Measurements from ENCODE around the gene FBXL17. TPM values are rescaled to one million over a fixed set of nuclear protein-coding genes. Genes with fewer than 3 reads are reported as not detected.

FBXL17 gene
- polyA plus RNA-seq, 2 of the 4 experiments (the other 2 are of a cell fraction) = 8.7 to 9.1 TPM

DNA sequence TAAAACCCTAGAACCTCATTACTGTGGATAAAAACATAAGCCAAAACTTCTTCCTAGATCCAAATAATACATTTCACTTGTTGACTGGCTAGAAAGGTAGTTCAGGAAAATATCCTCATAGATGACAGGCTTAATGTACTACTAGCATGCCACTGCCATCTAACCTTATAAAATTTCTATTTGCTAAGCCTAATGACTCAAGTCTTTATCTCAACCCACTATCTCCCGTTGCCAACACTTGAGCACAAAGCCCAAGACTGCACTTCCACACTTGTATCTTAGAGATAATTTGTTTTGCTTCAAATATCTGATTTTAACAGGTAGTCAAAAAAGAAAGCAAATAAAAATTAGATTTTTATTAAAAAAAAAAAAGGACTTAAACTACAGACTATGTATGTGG, 42.7 kb downstream of the FBXL17 start:
- Histone ChIP-seq H3K4me3 (no peak overlapping the region), H3K4me1 (no peaks in the 10 kb centered on the region), H3K4me2 (no peak overlapping the region), H3K9me3 (no peaks in the 10 kb centered on the region), H3K27ac (no peak overlapping the region)
- FAIRE-seq (no peak), DNase-seq (ENCODE audit: low read depth in 1 of 2, low spot score in 1 of 2) (peak in 1 of 2 experiments; percentile 2), ATAC-seq (no peak)
- no peak for TF ChIP-seq USF2 (IDR thresholded peaks at IDR 0.05)
- TF ChIP-seq HDAC2 (IDR thresholded peaks at IDR 0.05) = no peak
- TF ChIP-seq NFE2L2 (conservative IDR thresholded peaks at IDR 0.05; ENCODE audit: low read length) = no peak
- no peak for TF ChIP-seq EHMT2 (IDR thresholded peaks at IDR 0.05; ENCODE audit: low read depth)
- no peak for TF ChIP-seq CTCF (IDR thresholded peaks at IDR 0.05)
- no peak for TF ChIP-seq FOXS1 (CRISPR knock-in tag; IDR thresholded peaks at IDR 0.05)
- no peak for TF ChIP-seq KDM5A (IDR thresholded peaks at IDR 0.05)
- no peak for TF ChIP-seq CEBPB (IDR thresholded peaks at IDR 0.05)
- no peak for TF ChIP-seq CHD4 (IDR thresholded peaks at IDR 0.05; ENCODE audit: borderline replicate concordance)
- TF ChIP-seq NPAS2 (CRISPR knock-in tag; IDR thresholded peaks at IDR 0.05; ENCODE audit: borderline replicate concordance) = no peak
- no peak for TF ChIP-seq TFCP2L1 (CRISPR knock-in tag; IDR thresholded peaks at IDR 0.05)
- ChIA-PET CTCF (interaction anchor here (1.6 kb wide), 1 partner anchor 79 kb away, joined by 6 read pairs; no protein-coding TSS in a partner anchor), POLR2A (no interaction called here)
- 49% methylated on average over 1 of the region's 1 CpG for WGBS (ENCODE audit: missing lambda C conversion rate)

GRCh38 chr5:108334225-108334624, 47.7 kb downstream of the FBXL17 start:
- DNase-seq (ENCODE audit: low read depth in 1 of 2, low spot score in 1 of 2) (no peak), FAIRE-seq (no peak), ATAC-seq (no peak)
- no peak overlapping the region for H3K4me3 ChIP-seq
- ChIA-PET POLR2A (no interaction called here), CTCF (interaction anchor here (0.9 to 2.1 kb wide), 3 partner anchors 19 to 73 kb away, joined by 3 to 6 read pairs (median 3); no protein-coding TSS in a partner anchor)
- 90% methylated on average over 2 of the region's 2 CpGs for WGBS (ENCODE audit: missing lambda C conversion rate)
- TF ChIP-seq KDM5A (IDR thresholded peaks at IDR 0.05) (no peak), HOXB13 (CRISPR knock-in tag; IDR thresholded peaks at IDR 0.05; ENCODE audit: low read depth) (no peak), RFX5 (IDR thresholded peaks at IDR 0.05) (no peak), CEBPB (IDR thresholded peaks at IDR 0.05) (no peak), RCOR1 (IDR thresholded peaks at IDR 0.05; ENCODE audit: low read depth, low read length) (no peak), CHD4 (IDR thresholded peaks at IDR 0.05; ENCODE audit: borderline replicate concordance) (no peak), HDAC2 (IDR thresholded peaks at IDR 0.05) (no peak), TP53 (CRISPR knock-in tag; IDR thresholded peaks at IDR 0.05) (no peak), HEYL (CRISPR knock-in tag; IDR thresholded peaks at IDR 0.05) (no peak)
- TF ChIP-seq, protein P1, sequence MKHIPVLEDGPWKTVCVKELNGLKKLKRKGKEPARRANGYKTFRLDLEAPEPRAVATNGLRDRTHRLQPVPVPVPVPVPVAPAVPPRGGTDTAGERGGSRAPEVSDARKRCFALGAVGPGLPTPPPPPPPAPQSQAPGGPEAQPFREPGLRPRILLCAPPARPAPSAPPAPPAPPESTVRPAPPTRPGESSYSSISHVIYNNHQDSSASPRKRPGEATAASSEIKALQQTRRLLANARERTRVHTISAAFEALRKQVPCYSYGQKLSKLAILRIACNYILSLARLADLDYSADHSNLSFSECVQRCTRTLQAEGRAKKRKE (CRISPR knock-in tag; IDR thresholded peaks at IDR 0.05; ENCODE audit: low read depth) = no peak
- TF ChIP-seq, protein P2, sequence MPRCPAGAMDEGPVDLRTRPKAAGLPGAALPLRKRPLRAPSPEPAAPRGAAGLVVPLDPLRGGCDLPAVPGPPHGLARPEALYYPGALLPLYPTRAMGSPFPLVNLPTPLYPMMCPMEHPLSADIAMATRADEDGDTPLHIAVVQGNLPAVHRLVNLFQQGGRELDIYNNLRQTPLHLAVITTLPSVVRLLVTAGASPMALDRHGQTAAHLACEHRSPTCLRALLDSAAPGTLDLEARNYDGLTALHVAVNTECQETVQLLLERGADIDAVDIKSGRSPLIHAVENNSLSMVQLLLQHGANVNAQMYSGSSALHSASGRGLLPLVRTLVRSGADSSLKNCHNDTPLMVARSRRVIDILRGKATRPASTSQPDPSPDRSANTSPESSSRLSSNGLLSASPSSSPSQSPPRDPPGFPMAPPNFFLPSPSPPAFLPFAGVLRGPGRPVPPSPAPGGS (IDR thresholded peaks at IDR 0.05) = no peak
- TF ChIP-seq, protein P3, sequence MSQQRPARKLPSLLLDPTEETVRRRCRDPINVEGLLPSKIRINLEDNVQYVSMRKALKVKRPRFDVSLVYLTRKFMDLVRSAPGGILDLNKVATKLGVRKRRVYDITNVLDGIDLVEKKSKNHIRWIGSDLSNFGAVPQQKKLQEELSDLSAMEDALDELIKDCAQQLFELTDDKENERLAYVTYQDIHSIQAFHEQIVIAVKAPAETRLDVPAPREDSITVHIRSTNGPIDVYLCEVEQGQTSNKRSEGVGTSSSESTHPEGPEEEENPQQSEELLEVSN (IDR thresholded peaks at IDR 0.05; ENCODE audit: borderline replicate concordance, low read depth) = no peak
- TF ChIP-seq, protein P4, sequence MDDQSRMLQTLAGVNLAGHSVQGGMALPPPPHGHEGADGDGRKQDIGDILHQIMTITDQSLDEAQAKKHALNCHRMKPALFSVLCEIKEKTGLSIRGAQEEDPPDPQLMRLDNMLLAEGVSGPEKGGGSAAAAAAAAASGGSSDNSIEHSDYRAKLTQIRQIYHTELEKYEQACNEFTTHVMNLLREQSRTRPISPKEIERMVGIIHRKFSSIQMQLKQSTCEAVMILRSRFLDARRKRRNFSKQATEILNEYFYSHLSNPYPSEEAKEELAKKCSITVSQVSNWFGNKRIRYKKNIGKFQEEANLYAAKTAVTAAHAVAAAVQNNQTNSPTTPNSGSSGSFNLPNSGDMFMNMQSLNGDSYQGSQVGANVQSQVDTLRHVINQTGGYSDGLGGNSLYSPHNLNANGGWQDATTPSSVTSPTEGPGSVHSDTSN (IDR thresholded peaks at IDR 0.05) = no peak
- H3K4me1 ChIP-seq = no peaks in the 10 kb centered on the region
- no peak overlapping the region for H3K27ac ChIP-seq
- H3K4me2 ChIP-seq = no peak overlapping the region
- H3K9me3 ChIP-seq = no peaks in the 10 kb centered on the region

Data from A549 (cell line).